A673 (cell line): ENCODE data around the gene CACHD1. TPM values are rescaled to one million over a fixed set of nuclear protein-coding genes. Genes with fewer than 3 reads are reported as not detected.

Experiments
- BruUV-seq: library from RNA; stranded (reverse); fragments of 400-500 nt; replicated peaks from 2 replicates; lab custom pipeline; 2021; lab: Mats Ljungman, UMichigan
- CTCF ChIA-PET: fragments of 300-600 bp; sonication (Branson Sonifier 250); formaldehyde crosslinking; loops from one replicate; lab custom pipeline; 2022; ENCODE audit warnings: antibody characterized with exemption; lab: Charles Lee
- POLR2A ChIA-PET: fragments of 300-600 bp; sonication (Branson Sonifier 250); formaldehyde crosslinking; loops from one replicate; lab custom pipeline; 2022; ENCODE audit warnings: antibody characterized with exemption; ENCODE audit not compliant: low non-redundant PET; lab: Charles Lee
- DNase-seq: peaks from one replicate; pipeline ENCODE4 v3.0.0-alpha.2; 2015; ENCODE audit warnings: low spot score
- H3K27ac ChIP-seq: fragments of 200-600 bp; sonication (generic); 2 replicates; pipeline ENCODE4 v1.5.1; 2016; ENCODE audit warnings: mixed run types, low read depth, mild to moderate bottlenecking, mixed read lengths, antibody characterized with exemption, low read length; ENCODE audit not compliant: poor library complexity, severe bottlenecking
- H3K27me3 ChIP-seq: fragments of 200-600 bp; sonication (generic); replicated peaks from 2 replicates; pipeline ENCODE4 v1.6.1; 2017; ENCODE audit warnings: mixed run types, low read depth, mild to moderate bottlenecking, mixed read lengths, antibody characterized with exemption, low read length; ENCODE audit not compliant: insufficient read depth, poor library complexity
- H3K36me3 ChIP-seq: fragments of 200-600 bp; sonication (generic); 2 replicates; pipeline ENCODE4 v1.6.1; 2016; ENCODE audit warnings: mixed run types, mild to moderate bottlenecking, mixed read lengths, antibody characterized with exemption, low read length; ENCODE audit not compliant: insufficient read depth, poor library complexity, severe bottlenecking
- H3K4me1 ChIP-seq: fragments of 200-600 bp; sonication (generic); 2 replicates; pipeline ENCODE4 v1.6.1; 2017; ENCODE audit warnings: mixed run types, mild to moderate bottlenecking, mixed read lengths, antibody characterized with exemption, low read length; ENCODE audit not compliant: insufficient read depth, poor library complexity, severe bottlenecking
- H3K4me3 ChIP-seq: fragments of 200-600 bp; sonication (generic); 2 replicates; pipeline ENCODE4 v1.5.1; 2016; ENCODE audit warnings: low read depth, mixed run types, mild to moderate bottlenecking, mixed read lengths, low read length; ENCODE audit not compliant: poor library complexity, severe bottlenecking
- H3K9me3 ChIP-seq: fragments of 200-600 bp; sonication (generic); 2 replicates; pipeline ENCODE4 v1.6.1; 2016; ENCODE audit warnings: mixed run types, low read depth, mild to moderate bottlenecking, mixed read lengths, antibody characterized with exemption, low read length; ENCODE audit not compliant: poor library complexity, severe bottlenecking
- EZH2 ChIP-seq: fragments of 200-600 bp; sonication (generic); IDR thresholded peaks from 2 replicates; pipeline ENCODE4 v1.6.1; 2017; ENCODE audit warnings: borderline replicate concordance, low read depth, mild to moderate bottlenecking, mixed read lengths, antibody characterized with exemption, low read length; ENCODE audit not compliant: poor library complexity, severe bottlenecking
- intact Hi-C: fragments of 100-400 bp; cut with micrococcal nuclease; formaldehyde crosslinking; loops from one replicate; pipeline ENCODE4 v1.10.0; 2022; ENCODE audit not compliant: unreplicated experiment
- total RNA-seq: library from RNA; stranded (reverse); gene quantifications from 2 replicates; pipeline ENCODE4 v1.2.3, GENCODE V29; 2021
- TF ChIP-seq, protein P1 (sequence below): fragments of 300-800, 200-600 bp; sonication (generic); conservative IDR thresholded peaks from 2 replicates; pipeline ENCODE4 v1.5.1; 2017; ENCODE audit warnings: low read depth, mild to moderate bottlenecking, antibody characterized with exemption, low read length, moderate library complexity, mixed read lengths

Gene CACHD1
- total RNA-seq, 1 experiment from 2014 or later, result 39.2 TPM

DNA sequence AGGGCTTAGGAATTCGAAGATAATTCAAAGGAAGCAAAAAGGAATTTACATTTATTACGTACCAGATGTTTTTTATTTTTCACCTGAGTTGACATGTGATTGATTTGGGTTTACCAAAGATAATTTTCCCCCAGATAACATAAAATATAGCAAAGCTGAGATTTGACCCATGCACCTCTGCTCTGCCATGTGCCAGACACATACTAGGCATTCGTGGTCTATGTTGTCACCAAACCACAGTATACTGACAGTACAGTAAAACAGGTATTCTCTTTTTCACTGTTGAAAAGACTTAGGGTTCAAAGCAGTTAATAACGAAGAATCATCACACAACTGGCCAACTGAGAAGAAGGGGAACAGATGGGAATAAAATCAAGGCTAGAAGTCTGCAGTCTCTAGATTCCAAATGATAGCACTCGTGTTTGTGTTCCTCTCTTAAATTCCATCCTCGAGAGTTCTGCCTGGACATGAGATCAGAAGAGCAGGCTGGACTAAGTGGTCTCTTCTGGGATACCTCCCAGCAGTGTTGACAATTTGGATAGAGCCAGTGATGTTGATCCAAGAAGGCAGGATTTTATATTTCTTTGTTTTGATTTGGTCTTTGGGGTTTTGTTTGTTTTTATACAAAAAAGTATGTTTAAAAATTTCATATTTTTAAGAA lies 189.7 kb downstream of the CACHD1 start:
- H3K27me3 ChIP-seq, result no peaks in the 10 kb centered on the region
- BruUV-seq, result no TSS peak
- intact Hi-C loops, result loop anchor here (10.0 kb wide), 1 partner anchor 295 kb away; no protein-coding TSS in a partner anchor
- POLR2A ChIA-PET, result no interaction called here
- peaks cover 20% of the 10 kb centered on the region for H3K4me1 ChIP-seq
- H3K27ac ChIP-seq, result no peak overlapping the region
- TF ChIP-seq EZH2, result no peak
- TF ChIP-seq, protein P1, sequence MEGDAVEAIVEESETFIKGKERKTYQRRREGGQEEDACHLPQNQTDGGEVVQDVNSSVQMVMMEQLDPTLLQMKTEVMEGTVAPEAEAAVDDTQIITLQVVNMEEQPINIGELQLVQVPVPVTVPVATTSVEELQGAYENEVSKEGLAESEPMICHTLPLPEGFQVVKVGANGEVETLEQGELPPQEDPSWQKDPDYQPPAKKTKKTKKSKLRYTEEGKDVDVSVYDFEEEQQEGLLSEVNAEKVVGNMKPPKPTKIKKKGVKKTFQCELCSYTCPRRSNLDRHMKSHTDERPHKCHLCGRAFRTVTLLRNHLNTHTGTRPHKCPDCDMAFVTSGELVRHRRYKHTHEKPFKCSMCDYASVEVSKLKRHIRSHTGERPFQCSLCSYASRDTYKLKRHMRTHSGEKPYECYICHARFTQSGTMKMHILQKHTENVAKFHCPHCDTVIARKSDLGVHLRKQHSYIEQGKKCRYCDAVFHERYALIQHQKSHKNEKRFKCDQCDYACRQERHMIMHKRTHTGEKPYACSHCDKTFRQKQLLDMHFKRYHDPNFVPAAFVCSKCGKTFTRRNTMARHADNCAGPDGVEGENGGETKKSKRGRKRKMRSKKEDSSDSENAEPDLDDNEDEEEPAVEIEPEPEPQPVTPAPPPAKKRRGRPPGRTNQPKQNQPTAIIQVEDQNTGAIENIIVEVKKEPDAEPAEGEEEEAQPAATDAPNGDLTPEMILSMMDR, result no peak
- H3K4me3 ChIP-seq, result no peak overlapping the region
- H3K36me3 ChIP-seq, result peaks cover 59% of the 10 kb centered on the region
- H3K9me3 ChIP-seq, result no peaks in the 10 kb centered on the region
- CTCF ChIA-PET, result no interaction called here
- DNase-seq, result no peak

DNA sequence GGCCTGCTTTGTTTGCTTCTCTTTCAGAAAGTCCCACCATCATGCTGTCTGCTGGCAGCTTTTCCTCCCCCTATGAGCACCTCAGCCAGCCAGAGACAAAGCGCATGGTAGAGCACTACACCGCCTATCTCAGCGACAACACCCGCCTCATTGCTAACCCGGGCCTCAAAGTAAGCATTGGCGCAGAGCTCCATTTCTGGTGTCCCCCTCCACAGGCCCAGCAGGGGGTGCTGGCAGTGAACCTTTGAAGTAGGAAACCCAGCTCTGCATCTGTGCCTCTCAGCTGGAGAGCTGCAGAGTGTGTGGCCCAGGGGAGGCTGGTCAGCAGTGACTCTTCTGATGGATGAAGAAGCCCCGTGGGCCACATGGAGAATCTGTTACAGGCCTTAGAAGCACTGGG lies 193.7 kb downstream of the CACHD1 start:
- no TSS peak for BruUV-seq
- POLR2A ChIA-PET, result no interaction called here
- H3K36me3 ChIP-seq, result peaks cover 59% of the 10 kb centered on the region

DNA sequence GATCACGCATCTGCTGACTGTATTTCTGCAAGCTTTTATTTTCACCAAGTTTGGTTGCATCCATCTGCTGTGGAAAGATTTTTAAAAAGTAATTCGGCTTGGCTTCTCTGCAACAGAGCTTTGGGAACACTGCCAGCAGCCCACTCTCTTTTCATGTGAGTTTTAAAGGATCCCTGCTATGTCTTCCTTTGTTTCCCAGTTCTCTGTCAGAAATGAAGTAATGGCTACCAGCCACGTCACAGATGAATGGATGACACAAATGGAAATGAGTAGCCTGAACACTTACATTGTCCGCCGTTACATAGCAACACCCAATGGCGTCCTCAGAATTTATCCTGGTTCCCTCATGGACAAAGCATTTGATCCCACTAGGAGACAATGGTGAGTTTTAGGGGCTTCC lies 194.4 kb downstream of the CACHD1 start:
- intact Hi-C loops, result no loop called here
- Histone ChIP-seq H3K4me1 (peaks cover 14% of the 10 kb centered on the region), H3K9me3 (no peaks in the 10 kb centered on the region), H3K4me3 (no peak overlapping the region), H3K27me3 (no peaks in the 10 kb centered on the region), H3K27ac (peak overlapping the region; percentile 67), H3K36me3 (peaks cover 53% of the 10 kb centered on the region)
- peak; percentile 77 for DNase-seq
- ChIA-PET POLR2A (no interaction called here), CTCF (interaction anchor here (1.0 to 1.6 kb wide), 2 partner anchors 9 to 131 kb away, joined by 3 to 5 read pairs; no protein-coding TSS in a partner anchor)
- no TSS peak for BruUV-seq
- TF ChIP-seq EZH2, result no peak
- TF ChIP-seq, protein P1, result no peak

More for the DNA sequence above, 193.7 kb downstream of the CACHD1 start:
- peak; percentile 82 for DNase-seq
- H3K9me3 ChIP-seq, result no peaks in the 10 kb centered on the region
- no peak for TF ChIP-seq EZH2
- TF ChIP-seq, protein P1, result peak; percentile 53
- H3K4me3 ChIP-seq, result no peak overlapping the region
- H3K27ac ChIP-seq, result peak overlapping the region; percentile 67
- intact Hi-C loops, result no loop called here
- CTCF ChIA-PET, result interaction anchor here (0.5 to 1.6 kb wide), 3 partner anchors 10 to 131 kb away, joined by 3 to 5 read pairs (median 3); no protein-coding TSS in a partner anchor
- H3K4me1 ChIP-seq, result peaks cover 14% of the 10 kb centered on the region
- H3K27me3 ChIP-seq, result no peaks in the 10 kb centered on the region
